ENCODE data around the gene GSN.

The GSN gene

DNA sequence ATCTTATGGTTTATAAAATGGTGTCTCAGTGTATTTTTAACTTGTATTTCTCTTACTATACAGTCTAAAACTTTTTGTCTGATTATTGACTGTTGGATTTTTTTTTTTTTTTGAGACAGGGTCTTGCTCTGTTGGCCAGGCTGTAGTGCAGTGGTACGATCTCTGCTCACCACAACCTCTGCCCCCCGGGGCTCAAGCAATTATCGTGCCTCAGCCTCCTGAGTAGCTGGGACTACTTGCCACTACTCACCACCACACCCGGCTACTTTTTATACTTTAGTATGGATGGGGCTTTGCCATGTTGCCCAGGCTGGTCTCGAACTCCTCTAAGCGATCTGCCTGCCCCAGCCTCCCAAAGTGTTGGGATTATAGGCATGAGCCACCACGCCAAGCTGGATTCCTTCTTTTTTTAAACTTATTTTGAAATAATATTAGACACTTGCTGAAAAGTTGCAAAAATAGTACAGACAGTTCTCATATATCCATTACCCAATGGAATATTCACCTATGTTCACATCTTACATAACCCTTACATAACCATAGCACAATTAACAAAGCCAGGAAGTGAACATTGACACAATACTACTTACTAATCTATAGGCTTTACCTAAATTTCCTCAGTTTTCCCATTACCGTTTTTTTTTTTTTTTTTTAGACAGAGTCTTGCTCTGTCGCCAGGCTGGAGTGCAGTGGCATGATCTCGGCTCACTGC, 54.9 kb downstream of the GSN start:
- H3K36me3 ChIP-seq, result no peaks in the 10 kb centered on the region
- DNase-seq, result no peak
- TF ChIP-seq, protein P1, sequence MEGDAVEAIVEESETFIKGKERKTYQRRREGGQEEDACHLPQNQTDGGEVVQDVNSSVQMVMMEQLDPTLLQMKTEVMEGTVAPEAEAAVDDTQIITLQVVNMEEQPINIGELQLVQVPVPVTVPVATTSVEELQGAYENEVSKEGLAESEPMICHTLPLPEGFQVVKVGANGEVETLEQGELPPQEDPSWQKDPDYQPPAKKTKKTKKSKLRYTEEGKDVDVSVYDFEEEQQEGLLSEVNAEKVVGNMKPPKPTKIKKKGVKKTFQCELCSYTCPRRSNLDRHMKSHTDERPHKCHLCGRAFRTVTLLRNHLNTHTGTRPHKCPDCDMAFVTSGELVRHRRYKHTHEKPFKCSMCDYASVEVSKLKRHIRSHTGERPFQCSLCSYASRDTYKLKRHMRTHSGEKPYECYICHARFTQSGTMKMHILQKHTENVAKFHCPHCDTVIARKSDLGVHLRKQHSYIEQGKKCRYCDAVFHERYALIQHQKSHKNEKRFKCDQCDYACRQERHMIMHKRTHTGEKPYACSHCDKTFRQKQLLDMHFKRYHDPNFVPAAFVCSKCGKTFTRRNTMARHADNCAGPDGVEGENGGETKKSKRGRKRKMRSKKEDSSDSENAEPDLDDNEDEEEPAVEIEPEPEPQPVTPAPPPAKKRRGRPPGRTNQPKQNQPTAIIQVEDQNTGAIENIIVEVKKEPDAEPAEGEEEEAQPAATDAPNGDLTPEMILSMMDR (IDR thresholded peaks at IDR 0.05; ENCODE audit: low read depth, low read length), result no peak
- no peaks in the 10 kb centered on the region for H3K27me3 ChIP-seq
- H3K9me3 ChIP-seq, result no peaks in the 10 kb centered on the region
- no peak overlapping the region for H3K4me3 ChIP-seq (ENCODE audit: low read depth, low read length)
- peaks cover 5% of the 10 kb centered on the region; the same call in 1 of the 2 replicates for H3K4me1 ChIP-seq

DNA sequence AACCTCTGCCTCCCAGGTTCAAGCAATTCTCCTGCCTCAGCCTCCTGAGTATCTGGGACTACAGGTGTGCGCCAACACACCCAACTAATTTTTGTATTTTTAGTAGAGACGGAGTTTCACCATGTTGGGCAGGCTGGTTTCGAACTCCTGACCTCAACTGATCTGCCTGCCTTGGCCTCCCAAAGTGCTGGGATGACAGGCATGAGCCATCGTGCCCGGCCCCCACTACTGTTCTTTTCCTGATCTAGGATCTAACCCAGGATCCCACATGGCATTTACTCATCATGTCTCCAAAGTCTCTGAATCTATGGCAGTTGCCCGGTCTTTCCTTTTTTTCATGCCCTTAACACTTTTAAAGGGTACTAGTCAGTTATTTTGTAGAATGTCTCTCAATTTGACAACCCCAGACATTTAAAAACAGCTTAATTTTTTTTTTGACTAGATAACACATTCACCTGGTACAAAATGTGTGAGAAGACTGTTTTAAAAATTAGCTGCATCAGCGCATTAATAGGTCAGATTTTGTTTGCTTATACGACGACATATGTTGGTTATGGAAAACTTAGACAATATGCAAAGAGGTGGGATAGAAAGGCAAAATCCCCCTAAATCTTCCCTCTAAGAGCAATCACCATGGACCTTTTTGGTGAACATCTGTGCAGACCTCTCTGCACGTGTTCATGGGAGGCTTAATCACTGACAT, 55.6 kb downstream of the GSN start:
- Histone ChIP-seq H3K4me1 (peaks cover 5% of the 10 kb centered on the region; the same call in 1 of the 2 replicates), H3K9me3 (no peaks in the 10 kb centered on the region), H3K27me3 (no peaks in the 10 kb centered on the region), H3K4me3 (ENCODE audit: low read depth, low read length) (no peak overlapping the region), H3K36me3 (no peaks in the 10 kb centered on the region)
- DNase-seq, result no peak
- TF ChIP-seq, protein P1 (IDR thresholded peaks at IDR 0.05; ENCODE audit: low read depth, low read length), result no peak

DNA sequence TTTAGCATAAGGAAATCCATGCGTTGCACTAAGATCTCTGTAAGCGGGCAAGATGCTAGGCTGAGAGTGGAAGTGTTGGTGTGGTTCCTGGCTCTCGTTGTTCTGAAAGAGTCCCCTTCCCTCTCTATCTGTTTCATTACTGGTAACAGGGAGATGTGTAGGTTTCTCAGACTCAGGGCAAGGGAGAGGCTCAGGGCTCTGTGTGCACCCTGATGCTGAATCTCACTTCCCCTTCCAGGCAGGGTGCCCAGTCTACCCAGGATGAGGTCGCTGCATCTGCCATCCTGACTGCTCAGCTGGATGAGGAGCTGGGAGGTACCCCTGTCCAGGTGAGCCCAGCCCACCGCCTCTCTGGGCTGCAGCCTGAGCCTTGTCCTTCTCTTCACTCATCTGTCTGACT, 56.4 kb downstream of the GSN start:
- no peak for DNase-seq
- TF ChIP-seq, protein P1 (IDR thresholded peaks at IDR 0.05; ENCODE audit: low read depth, low read length), result no peak
- Histone ChIP-seq H3K9me3 (no peaks in the 10 kb centered on the region), H3K36me3 (no peaks in the 10 kb centered on the region), H3K4me3 (ENCODE audit: low read depth, low read length) (no peak overlapping the region), H3K27me3 (no peaks in the 10 kb centered on the region), H3K4me1 (peaks cover 5% of the 10 kb centered on the region; the same call in 1 of the 2 replicates)

DNA sequence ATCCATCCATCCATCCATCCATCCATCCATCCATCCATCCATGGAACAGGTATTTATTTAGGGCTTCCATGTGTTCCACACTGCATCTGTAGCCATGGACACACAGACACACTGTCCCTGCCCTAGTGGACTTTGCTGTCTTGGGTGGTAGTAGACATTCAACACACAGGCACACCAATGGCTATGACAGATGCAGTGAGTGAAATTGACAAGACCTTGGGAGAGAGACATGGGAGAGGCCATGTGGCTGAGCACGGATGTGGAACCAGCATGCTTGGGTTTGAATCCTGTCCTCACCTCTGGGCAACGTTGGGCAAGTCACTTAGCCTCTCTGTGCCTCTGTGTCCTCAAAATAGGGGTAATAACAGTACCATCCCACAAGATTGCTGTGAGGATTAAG, 56.8 kb downstream of the GSN start:
- no peak for DNase-seq
- TF ChIP-seq, protein P1 (IDR thresholded peaks at IDR 0.05; ENCODE audit: low read depth, low read length), result no peak
- Histone ChIP-seq H3K4me3 (ENCODE audit: low read depth, low read length) (no peak overlapping the region), H3K27me3 (no peaks in the 10 kb centered on the region), H3K4me1 (peaks cover 5% of the 10 kb centered on the region; the same call in 1 of the 2 replicates), H3K9me3 (no peaks in the 10 kb centered on the region), H3K36me3 (no peaks in the 10 kb centered on the region)

DNA sequence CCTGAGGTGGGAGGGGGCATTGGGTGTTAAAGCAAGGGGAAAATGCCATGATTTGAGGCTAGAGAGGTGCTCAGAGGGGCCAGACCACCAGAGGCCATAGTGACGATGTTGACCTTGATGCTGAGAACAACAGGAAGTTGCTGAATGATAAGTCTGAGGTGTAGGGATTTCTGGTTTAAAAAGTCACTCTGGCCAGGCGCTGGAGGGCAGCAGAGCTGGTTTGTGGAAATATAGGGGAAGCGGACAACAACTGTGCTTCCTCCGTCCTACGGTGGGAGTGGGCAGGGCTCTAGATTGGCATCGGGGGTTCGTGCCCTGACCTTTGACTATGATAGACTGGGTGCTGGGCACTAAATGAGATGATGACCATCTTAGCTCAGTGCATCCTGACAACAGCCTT, 57.4 kb downstream of the GSN start:
- Histone ChIP-seq H3K36me3 (no peaks in the 10 kb centered on the region), H3K4me3 (ENCODE audit: low read depth, low read length) (no peak overlapping the region), H3K27me3 (no peaks in the 10 kb centered on the region), H3K9me3 (no peaks in the 10 kb centered on the region), H3K4me1 (peaks cover 5% of the 10 kb centered on the region; the same call in 1 of the 2 replicates)
- TF ChIP-seq, protein P1 (IDR thresholded peaks at IDR 0.05; ENCODE audit: low read depth, low read length), result no peak
- DNase-seq, result no peak
